H1 (cell line): ENCODE data around the gene ZBTB16. TPM values are rescaled to one million over a fixed set of nuclear protein-coding genes. Genes with fewer than 3 reads are reported as not detected.

Source experiments
- BACH1 ChIP-seq: IDR thresholded peaks from 2 replicates; pipeline ENCODE4 v1.6.1; 2012; ENCODE audit warnings: low read length, improper control_type of control experiment
- CHD1 ChIP-seq: IDR thresholded peaks from 2 replicates; pipeline ENCODE4 v1.6.1; 2012; ENCODE audit warnings: low read depth, low read length, improper control_type of control experiment
- MAFK ChIP-seq: IDR thresholded peaks from 2 replicates; pipeline ENCODE4 v1.6.1; 2012; ENCODE audit warnings: low read depth, mild to moderate bottlenecking, improper control_type of control experiment, low read length
- RBBP5 ChIP-seq: IDR thresholded peaks from 2 replicates; pipeline ENCODE4 v1.7.1; 2012; ENCODE audit warnings: low read depth, mild to moderate bottlenecking, inconsistent platforms, low read length, moderate library complexity, borderline replicate concordance
- SIN3A ChIP-seq, 2 experiments: IDR thresholded peaks in 1 of 2; conservative IDR thresholded peaks in 1 of 2; 2 replicates each; pipeline ENCODE4 v1.6.1; 2011 to 2012; ENCODE audit warnings: low read length in 2 of 2, improper control_type of control experiment in 1 of 2, low read depth in 1 of 2, mild to moderate bottlenecking in 1 of 2
- SIRT6 ChIP-seq: IDR thresholded peaks from one replicate; pipeline ENCODE4 v1.7.1; 2012; ENCODE audit warnings: low read length, inconsistent platforms
- polyA plus RNA-seq, 7 experiments: library from polyadenylated mRNA; depleted of rRNA in 3 of 7; stranded (reverse) in 5 of 7; unstranded in 2 of 7; fragments of >200 nt in 5 of 7; fragments of 200-250 nt in 2 of 7; gene quantifications; 1 replicate in 5 of 7; 2 replicates in 1 of 7; 4 replicates in 1 of 7; pipeline versions ENCODE4 v1.2.1 to v1.2.3, GENCODE V29; 2011 to 2013; ENCODE audit warnings: missing spikeins in 2 of 7, mixed read lengths in 2 of 7
- total RNA-seq: library from RNA; stranded (reverse); fragmentation: NEBNext Ultra II Directional; extraction: Animal tissue kit (Norgen Biotek cat#: 25700); gene quantifications from 2 replicates; pipeline ENCODE4 v1.2.1, GENCODE V29; 2021

The ZBTB16 gene
- total and polyA plus RNA-seq, 2 of the 8 experiments (the other 6 are each of a cell fraction or from before 2014, with no cell fraction given): 0.12 to 0.61 TPM

- TF ChIP-seq SIN3A (conservative IDR thresholded peaks at IDR 0.05 in 1 of 2, IDR thresholded peaks at IDR 0.05 in 1 of 2; ENCODE audit: low read depth in 1 of 2, low read length in 2 of 2): no peak
- TF ChIP-seq MAFK: no peak
- TF ChIP-seq RBBP5: no peak
- TF ChIP-seq SIRT6: no peak
- TF ChIP-seq BACH1: no peak
- TF ChIP-seq CHD1: no peak
Measured at GRCh38 chr11:114167771-114168448, 108.4 kb downstream of the ZBTB16 start (continued).
